Measurements from ENCODE around the gene SETD6. TPM values are rescaled to one million over a fixed set of nuclear protein-coding genes. Genes with fewer than 3 reads are reported as not detected.

The SETD6 gene
- total RNA-seq, 2 donors from 2014 or later = 8.5 to 18.0 TPM

DNA sequence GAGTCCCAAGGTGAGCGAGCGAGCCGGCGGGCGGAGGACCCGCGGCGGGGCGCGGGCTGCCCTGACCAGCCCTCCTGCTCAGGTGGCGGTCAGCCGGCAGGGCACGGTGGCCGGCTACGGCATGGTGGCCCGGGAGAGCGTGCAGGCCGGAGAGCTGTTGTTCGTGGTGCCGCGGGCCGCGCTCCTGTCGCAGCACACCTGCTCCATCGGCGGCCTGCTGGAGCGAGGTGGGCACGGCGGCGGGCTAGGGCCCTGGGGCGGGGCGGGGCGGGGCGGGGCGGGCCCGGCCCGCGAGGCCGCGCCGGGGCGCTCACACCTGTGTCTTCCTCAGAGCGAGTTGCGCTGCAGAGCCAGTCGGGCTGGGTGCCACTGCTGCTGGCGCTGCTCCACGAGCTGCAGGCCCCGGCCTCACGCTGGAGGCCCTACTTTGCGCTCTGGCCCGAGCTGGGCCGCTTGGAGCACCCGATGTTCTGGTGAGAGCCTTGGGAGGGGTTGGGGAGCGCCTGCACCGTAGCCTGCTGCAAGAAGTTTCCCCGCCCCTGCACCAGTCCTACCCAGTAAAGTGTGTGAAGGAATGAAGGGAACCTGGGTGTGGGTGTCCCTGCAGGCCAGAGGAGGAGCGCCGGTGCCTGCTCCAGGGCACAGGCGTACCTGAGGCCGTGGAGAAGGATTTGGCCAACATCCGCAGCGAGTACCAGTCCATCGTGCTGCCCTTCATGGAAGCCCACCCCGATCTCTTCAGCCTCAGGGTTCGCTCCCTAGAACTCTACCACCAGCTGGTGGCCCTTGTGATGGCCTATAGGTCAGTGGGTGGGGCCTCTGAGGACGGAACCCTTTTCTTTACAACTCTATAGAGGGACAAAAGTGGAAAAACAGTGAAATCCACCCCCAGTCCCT is 802 bp downstream of the SETD6 start:
- Histone ChIP-seq H3K4me1 (peaks cover 3% of the 10 kb centered on the region), H3K4me3 (peak overlapping the region; percentile 74), H3K9me3 (no peaks in the 10 kb centered on the region), H3K27me3 (no peaks in the 10 kb centered on the region), H3K9ac (ENCODE audit: low read depth in 2 of 2, low read length in 2 of 2) (peak overlapping the region; percentile 68), H3K27ac (peak overlapping the region; percentile 65), H3K36me3 (peaks cover 14% of the 10 kb centered on the region)
- TF ChIP-seq, protein P1, sequence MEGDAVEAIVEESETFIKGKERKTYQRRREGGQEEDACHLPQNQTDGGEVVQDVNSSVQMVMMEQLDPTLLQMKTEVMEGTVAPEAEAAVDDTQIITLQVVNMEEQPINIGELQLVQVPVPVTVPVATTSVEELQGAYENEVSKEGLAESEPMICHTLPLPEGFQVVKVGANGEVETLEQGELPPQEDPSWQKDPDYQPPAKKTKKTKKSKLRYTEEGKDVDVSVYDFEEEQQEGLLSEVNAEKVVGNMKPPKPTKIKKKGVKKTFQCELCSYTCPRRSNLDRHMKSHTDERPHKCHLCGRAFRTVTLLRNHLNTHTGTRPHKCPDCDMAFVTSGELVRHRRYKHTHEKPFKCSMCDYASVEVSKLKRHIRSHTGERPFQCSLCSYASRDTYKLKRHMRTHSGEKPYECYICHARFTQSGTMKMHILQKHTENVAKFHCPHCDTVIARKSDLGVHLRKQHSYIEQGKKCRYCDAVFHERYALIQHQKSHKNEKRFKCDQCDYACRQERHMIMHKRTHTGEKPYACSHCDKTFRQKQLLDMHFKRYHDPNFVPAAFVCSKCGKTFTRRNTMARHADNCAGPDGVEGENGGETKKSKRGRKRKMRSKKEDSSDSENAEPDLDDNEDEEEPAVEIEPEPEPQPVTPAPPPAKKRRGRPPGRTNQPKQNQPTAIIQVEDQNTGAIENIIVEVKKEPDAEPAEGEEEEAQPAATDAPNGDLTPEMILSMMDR (IDR thresholded peaks at IDR 0.05) = no peak
- intact Hi-C loops (cut with DNase I) = no loop called here
- peak; percentile 66 for DNase-seq

DNA sequence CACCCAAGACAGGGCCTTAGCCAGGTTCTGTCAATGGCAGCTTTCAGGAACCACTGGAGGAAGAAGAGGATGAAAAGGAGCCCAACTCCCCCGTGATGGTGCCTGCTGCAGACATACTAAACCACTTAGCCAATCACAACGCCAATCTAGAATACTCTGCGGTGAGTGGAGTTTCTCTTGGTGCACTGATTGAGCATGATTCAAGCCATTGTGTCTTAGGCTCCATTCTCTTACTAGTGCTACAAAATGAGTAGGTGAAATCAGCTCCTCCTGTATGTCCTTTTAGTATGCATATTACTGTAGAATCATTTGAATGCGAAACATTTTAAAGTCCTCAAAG is 1.4 kb downstream of the SETD6 start:
- H3K27me3 ChIP-seq = no peaks in the 10 kb centered on the region
- no peak overlapping the region for H3K27ac ChIP-seq
- H3K4me1 ChIP-seq = peaks cover 3% of the 10 kb centered on the region
- H3K4me3 ChIP-seq = no peak overlapping the region
- intact Hi-C loops (cut with DNase I) = no loop called here
- peak overlapping the region in 1 of 2 donors; percentile 52 for H3K9ac ChIP-seq (ENCODE audit: low read depth in 2 of 2, low read length in 2 of 2)
- TF ChIP-seq, protein P1 (IDR thresholded peaks at IDR 0.05) = no peak
- peaks cover 20% of the 10 kb centered on the region for H3K36me3 ChIP-seq
- no peak for DNase-seq
- H3K9me3 ChIP-seq = no peaks in the 10 kb centered on the region

DNA sequence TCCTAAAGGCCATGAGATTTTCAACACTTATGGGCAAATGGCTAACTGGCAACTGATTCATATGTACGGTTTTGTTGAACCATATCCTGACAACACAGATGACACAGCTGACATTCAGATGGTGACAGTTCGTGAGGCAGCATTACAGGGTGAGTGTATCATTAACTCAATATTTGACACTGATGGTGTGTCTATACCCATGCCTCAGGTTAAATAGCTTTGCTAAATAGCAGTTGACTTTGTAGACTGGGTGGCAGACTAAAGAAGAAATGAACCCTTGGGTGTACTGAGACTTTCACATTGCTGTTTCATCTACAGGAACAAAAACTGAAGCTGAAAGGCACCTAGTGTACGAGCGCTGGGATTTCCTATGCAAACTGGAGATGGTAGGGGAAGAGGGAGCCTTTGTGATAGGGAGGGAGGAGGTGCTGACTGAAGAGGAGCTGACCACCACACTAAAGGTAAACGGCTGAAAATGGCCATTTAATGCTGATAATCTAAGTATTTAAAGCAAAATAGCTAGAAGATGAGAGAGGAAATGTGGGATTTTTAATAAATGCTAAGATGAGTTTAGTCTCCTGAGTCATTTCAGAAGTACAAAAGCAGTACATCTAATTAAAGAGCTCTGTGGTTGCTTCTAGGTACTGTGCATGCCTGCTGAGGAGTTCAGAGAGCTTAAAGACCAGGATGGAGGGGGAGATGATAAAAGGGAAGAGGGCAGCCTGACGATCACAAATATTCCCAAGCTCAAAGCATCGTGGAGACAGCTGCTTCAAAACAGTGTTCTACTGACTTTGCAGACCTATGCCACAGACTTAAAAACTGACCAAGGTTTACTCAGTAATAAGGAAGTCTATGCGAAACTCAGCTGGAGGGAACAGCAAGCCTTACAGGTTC is 3.0 kb downstream of the SETD6 start:
- no peaks in the 10 kb centered on the region for H3K27me3 ChIP-seq
- peaks cover 28% of the 10 kb centered on the region for H3K36me3 ChIP-seq
- no peak overlapping the region for H3K27ac ChIP-seq
- H3K9ac ChIP-seq (ENCODE audit: low read depth in 2 of 2, low read length in 2 of 2) = no peak overlapping the region
- H3K4me1 ChIP-seq = peaks cover 3% of the 10 kb centered on the region
- intact Hi-C loops (cut with DNase I) = no loop called here
- H3K9me3 ChIP-seq = no peaks in the 10 kb centered on the region
- no peak overlapping the region for H3K4me3 ChIP-seq
- no peak for DNase-seq
- TF ChIP-seq, protein P1 (IDR thresholded peaks at IDR 0.05) = no peak

DNA sequence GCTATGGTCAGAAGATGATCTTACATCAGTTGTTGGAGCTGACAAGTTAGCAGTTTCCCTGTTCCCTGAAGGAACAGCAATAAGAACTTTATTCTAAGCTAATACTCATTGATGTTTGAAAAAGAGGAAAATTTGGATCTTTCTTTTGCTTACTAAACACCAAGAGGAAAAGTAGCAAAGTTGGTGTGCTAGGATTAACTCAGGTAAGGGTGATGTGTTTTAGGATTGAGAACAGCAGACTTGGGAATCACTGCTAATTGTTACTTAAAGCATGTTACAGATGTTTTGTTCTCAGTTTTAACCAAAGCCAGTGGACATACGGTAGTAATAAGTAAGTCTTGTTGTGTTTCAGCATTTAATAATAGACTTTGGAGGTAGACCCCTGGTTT is 3.7 kb downstream of the SETD6 start:
- no peaks in the 10 kb centered on the region for H3K27me3 ChIP-seq
- no peak overlapping the region for H3K27ac ChIP-seq
- no peak overlapping the region for H3K4me3 ChIP-seq
- no peak overlapping the region for H3K9ac ChIP-seq (ENCODE audit: low read depth in 2 of 2, low read length in 2 of 2)
- no peak for DNase-seq
- TF ChIP-seq, protein P1 (IDR thresholded peaks at IDR 0.05) = no peak
- no peaks in the 10 kb centered on the region for H3K9me3 ChIP-seq
- H3K4me1 ChIP-seq = peaks cover 3% of the 10 kb centered on the region
- H3K36me3 ChIP-seq = peaks cover 31% of the 10 kb centered on the region
- intact Hi-C loops (cut with DNase I) = no loop called here

DNA sequence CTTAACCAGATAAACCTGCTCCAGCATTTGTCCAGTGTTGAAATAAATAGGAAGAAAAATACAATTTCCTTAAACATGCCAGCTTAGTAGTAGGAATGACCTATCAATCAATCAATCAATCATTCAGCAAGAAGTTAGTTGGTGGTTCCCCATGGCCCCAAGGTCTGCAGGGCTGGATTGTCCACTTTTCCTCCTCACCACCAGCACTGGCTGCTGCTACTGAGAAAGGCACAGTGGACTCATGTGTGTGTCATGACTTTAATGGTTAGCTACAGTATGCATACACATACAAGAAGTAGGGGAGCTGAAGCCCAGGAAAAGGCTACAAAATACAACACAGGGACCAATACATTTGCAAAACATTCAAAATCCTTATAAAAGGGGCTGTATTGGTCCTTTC is 4.4 kb downstream of the SETD6 start:
- Histone ChIP-seq H3K4me3 (no peak overlapping the region), H3K36me3 (peaks cover 33% of the 10 kb centered on the region), H3K4me1 (peaks cover 2% of the 10 kb centered on the region), H3K27ac (no peak overlapping the region), H3K9ac (ENCODE audit: low read depth in 2 of 2, low read length in 2 of 2) (no peak overlapping the region), H3K27me3 (no peaks in the 10 kb centered on the region), H3K9me3 (no peaks in the 10 kb centered on the region)
- no peak for DNase-seq
- intact Hi-C loops (cut with DNase I) = no loop called here
- TF ChIP-seq, protein P1 (IDR thresholded peaks at IDR 0.05) = no peak
